PC-9 (cell line): Measurements from ENCODE around the gene GAS7. TPM values are rescaled to one million over a fixed set of nuclear protein-coding genes. Genes with fewer than 3 reads are reported as not detected.

Experiments
- BruUV-seq: library from RNA; stranded (reverse); fragments of 400-500 nt; replicated peaks from 2 replicates; lab custom pipeline; 2021; lab: Mats Ljungman, UMichigan
- CTCF ChIA-PET: fragments of 300-600 bp; sonication (Branson Sonifier 250); formaldehyde crosslinking; loops from one replicate; lab custom pipeline; 2022; ENCODE audit warnings: antibody characterized with exemption; lab: Charles Lee
- POLR2A ChIA-PET: fragments of 300-600 bp; sonication (Branson Sonifier 250); formaldehyde crosslinking; loops from one replicate; lab custom pipeline; 2022; ENCODE audit warnings: antibody characterized with exemption; ENCODE audit not compliant: unreplicated experiment; lab: Charles Lee
- DNase-seq, 2 experiments: peaks; one replicate each; pipeline versions ENCODE4 v3.0.0 to v3.0.0-alpha.2; 2015 to 2022; ENCODE audit warnings: mixed read lengths in 1 of 2
- H2AFZ ChIP-seq: fragments of 200-600 bp; sonication (generic); 2 replicates; pipeline ENCODE4 v1.8.1; 2017; ENCODE audit warnings: antibody characterized with exemption
- H3F3A ChIP-seq: fragments of 200-600 bp; sonication (generic); 2 replicates; pipeline ENCODE4 v1.8.1; 2017; ENCODE audit warnings: antibody characterized with exemption, mild to moderate bottlenecking, low read depth; ENCODE audit not compliant: insufficient read depth
- H3K27ac ChIP-seq: fragments of 200-600 bp; sonication (generic); 2 replicates; pipeline ENCODE4 v1.6.1; 2016; ENCODE audit warnings: mixed run types
- H3K27me3 ChIP-seq: fragments of 200-600 bp; sonication (generic); 2 replicates; pipeline ENCODE4 v1.6.1; 2016; ENCODE audit warnings: low read depth, mixed run types; ENCODE audit not compliant: insufficient read depth
- H3K36me3 ChIP-seq: fragments of 200-600 bp; sonication (generic); 2 replicates; pipeline ENCODE4 v1.6.1; 2016; ENCODE audit warnings: low read depth, mixed run types
- H3K4me1 ChIP-seq: fragments of 200-600 bp; sonication (generic); replicated peaks from 2 replicates; pipeline ENCODE4 v1.6.1; 2016; ENCODE audit warnings: mixed run types; ENCODE audit not compliant: insufficient read depth
- H3K4me2 ChIP-seq: fragments of 200-600 bp; sonication (generic); 2 replicates; pipeline ENCODE4 v1.6.1; 2017; ENCODE audit warnings: mixed run types
- H3K4me3 ChIP-seq: fragments of 200-600 bp; sonication (generic); 2 replicates; pipeline ENCODE4 v1.6.1; 2016; ENCODE audit warnings: mixed run types
- H3K79me2 ChIP-seq: fragments of 200-600 bp; sonication (generic); 2 replicates; pipeline ENCODE4 v1.6.1; 2017; ENCODE audit warnings: low read depth, mixed run types
- H3K9me2 ChIP-seq: fragments of 200-600 bp; sonication (generic); 2 replicates; pipeline ENCODE4 v1.8.1; 2017; ENCODE audit warnings: mild to moderate bottlenecking; ENCODE audit not compliant: insufficient read depth
- H3K9me3 ChIP-seq: fragments of 200-600 bp; sonication (generic); 2 replicates; pipeline ENCODE4 v1.8.1; 2016; ENCODE audit warnings: low read depth; ENCODE audit not compliant: insufficient read depth
- H4K20me1 ChIP-seq: fragments of 200-600 bp; sonication (generic); 2 replicates; pipeline ENCODE4 v1.8.1; 2017; ENCODE audit not compliant: insufficient read depth
- EZH2 ChIP-seq: fragments of 200-600 bp; sonication (generic); IDR thresholded peaks from 2 replicates; pipeline ENCODE4 v1.8.0; 2017; ENCODE audit warnings: antibody characterized with exemption, low read depth
- intact Hi-C: fragments of 100-400 bp; cut with micrococcal nuclease; formaldehyde crosslinking; loops from one replicate; pipeline ENCODE4 v1.10.0; 2022; ENCODE audit not compliant: unreplicated experiment
- total RNA-seq: library from RNA; stranded (reverse); gene quantifications from 2 replicates; pipeline ENCODE4 v1.2.3, GENCODE V29; 2021
- TF ChIP-seq, protein P1 (sequence below): fragments of 200-600 bp; sonication (generic); conservative IDR thresholded peaks from 2 replicates; pipeline ENCODE4 v1.6.1; 2017; ENCODE audit warnings: mixed run types, antibody characterized with exemption, mild to moderate bottlenecking, moderate library complexity

Gene GAS7
- total RNA-seq, 1 experiment from 2014 or later, result not detected

DNA sequence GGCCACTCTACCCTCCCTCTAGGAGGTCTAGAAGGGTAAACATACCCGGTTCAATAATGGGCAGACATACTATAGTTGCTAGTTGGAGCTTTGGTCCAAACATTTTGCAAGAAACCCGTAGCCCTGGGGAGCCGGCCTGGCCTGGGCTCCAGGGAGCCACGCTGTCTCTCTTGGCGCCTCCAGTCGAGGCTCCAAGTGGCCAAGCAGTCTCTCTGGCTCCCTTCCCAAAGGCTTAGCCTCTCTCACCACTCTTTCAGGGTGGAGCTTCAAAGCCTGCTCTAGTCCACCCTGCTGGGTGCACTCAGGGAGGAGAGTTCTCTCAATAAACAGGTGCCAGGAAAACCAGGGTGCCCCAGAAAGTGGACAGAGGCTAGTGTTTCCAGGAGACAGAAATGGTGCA lies 325.6 kb downstream of the GAS7 start:
- no peaks in the 10 kb centered on the region for H3K79me2 ChIP-seq
- H3K4me1 ChIP-seq, result peaks cover 24% of the 10 kb centered on the region
- H2AFZ ChIP-seq, result no peak overlapping the region
- H3F3A ChIP-seq, result peaks cover 19% of the 10 kb centered on the region; the same call in 1 of the 2 replicates
- no peaks in the 10 kb centered on the region for H3K27me3 ChIP-seq
- CTCF ChIA-PET, result no interaction called here
- H4K20me1 ChIP-seq, result no peaks in the 10 kb centered on the region
- intact Hi-C loops, result no loop called here
- no peak overlapping the region for H3K4me2 ChIP-seq
- H3K27ac ChIP-seq, result no peak overlapping the region
- no peaks in the 10 kb centered on the region for H3K36me3 ChIP-seq
- no peak for DNase-seq
- no TSS peak for BruUV-seq
- POLR2A ChIA-PET, result interaction anchor here (0.7 kb wide), 1 partner anchor 139 kb away, joined by 4 read pairs; no protein-coding TSS in a partner anchor
- no peak for TF ChIP-seq EZH2
- TF ChIP-seq, protein P1, sequence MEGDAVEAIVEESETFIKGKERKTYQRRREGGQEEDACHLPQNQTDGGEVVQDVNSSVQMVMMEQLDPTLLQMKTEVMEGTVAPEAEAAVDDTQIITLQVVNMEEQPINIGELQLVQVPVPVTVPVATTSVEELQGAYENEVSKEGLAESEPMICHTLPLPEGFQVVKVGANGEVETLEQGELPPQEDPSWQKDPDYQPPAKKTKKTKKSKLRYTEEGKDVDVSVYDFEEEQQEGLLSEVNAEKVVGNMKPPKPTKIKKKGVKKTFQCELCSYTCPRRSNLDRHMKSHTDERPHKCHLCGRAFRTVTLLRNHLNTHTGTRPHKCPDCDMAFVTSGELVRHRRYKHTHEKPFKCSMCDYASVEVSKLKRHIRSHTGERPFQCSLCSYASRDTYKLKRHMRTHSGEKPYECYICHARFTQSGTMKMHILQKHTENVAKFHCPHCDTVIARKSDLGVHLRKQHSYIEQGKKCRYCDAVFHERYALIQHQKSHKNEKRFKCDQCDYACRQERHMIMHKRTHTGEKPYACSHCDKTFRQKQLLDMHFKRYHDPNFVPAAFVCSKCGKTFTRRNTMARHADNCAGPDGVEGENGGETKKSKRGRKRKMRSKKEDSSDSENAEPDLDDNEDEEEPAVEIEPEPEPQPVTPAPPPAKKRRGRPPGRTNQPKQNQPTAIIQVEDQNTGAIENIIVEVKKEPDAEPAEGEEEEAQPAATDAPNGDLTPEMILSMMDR, result no peak
- H3K9me3 ChIP-seq, result no peaks in the 10 kb centered on the region
- H3K9me2 ChIP-seq, result no peaks in the 10 kb centered on the region
- no peak overlapping the region for H3K4me3 ChIP-seq

- Histone ChIP-seq H3K4me2 (no peak overlapping the region), H3K9me2 (no peaks in the 10 kb centered on the region), H2AFZ (no peak overlapping the region), H3K36me3 (no peaks in the 10 kb centered on the region), H3K27me3 (no peaks in the 10 kb centered on the region), H3K27ac (no peak overlapping the region), H3F3A (no peaks in the 10 kb centered on the region), H3K9me3 (no peaks in the 10 kb centered on the region), H3K4me3 (no peak overlapping the region), H3K4me1 (peaks cover 11% of the 10 kb centered on the region), H4K20me1 (no peaks in the 10 kb centered on the region), H3K79me2 (no peaks in the 10 kb centered on the region)
- ChIA-PET POLR2A (no interaction called here), CTCF (no interaction called here)
- no peak for DNase-seq
- intact Hi-C loops, result no loop called here
- no peak for TF ChIP-seq EZH2
- TF ChIP-seq, protein P1, result no peak
- BruUV-seq, result no TSS peak
Measured at GRCh38 chr17:9868552-9868951, 329.9 kb downstream of the GAS7 start.

DNA sequence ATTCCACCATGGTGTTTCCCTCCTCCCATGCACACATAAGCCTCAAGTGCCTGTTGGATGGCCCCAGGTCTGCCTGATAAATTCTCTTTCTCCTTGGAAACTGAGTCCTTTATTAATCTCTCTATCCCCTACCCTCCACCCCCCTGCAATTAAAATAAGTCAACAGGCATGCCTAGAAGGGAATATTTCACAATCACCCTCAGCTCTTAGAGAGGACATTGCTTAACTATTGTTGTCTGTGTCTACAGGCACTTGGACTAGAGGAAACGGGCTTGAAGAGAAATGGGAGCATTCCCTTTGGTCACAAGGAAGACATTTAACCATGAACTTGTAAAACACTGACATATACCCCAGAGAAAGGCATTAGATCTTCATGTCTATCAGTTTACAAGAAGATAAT lies 332.8 kb downstream of the GAS7 start:
- Histone ChIP-seq H3K4me2 (0 out of 2 replicates have a peak overlapping the region, but pooled peaks have one; percentile 17), H3K79me2 (no peaks in the 10 kb centered on the region), H3K9me2 (no peaks in the 10 kb centered on the region), H3K4me3 (no peak overlapping the region), H3K9me3 (no peaks in the 10 kb centered on the region), H3K27me3 (no peaks in the 10 kb centered on the region), H3K27ac (no peak overlapping the region), H4K20me1 (no peaks in the 10 kb centered on the region), H2AFZ (no peak overlapping the region), H3K4me1 (peaks cover 11% of the 10 kb centered on the region), H3K36me3 (no peaks in the 10 kb centered on the region), H3F3A (no peaks in the 10 kb centered on the region)
- TF ChIP-seq, protein P1, result no peak
- TF ChIP-seq EZH2, result no peak
- POLR2A ChIA-PET, result no interaction called here
- intact Hi-C loops, result no loop called here
- peak in 1 of 2 experiments; percentile 55 for DNase-seq
- BruUV-seq, result no TSS peak
- CTCF ChIA-PET, result no interaction called here
